ENCODE data around the gene STK32C.

Gene STK32C

DNA sequence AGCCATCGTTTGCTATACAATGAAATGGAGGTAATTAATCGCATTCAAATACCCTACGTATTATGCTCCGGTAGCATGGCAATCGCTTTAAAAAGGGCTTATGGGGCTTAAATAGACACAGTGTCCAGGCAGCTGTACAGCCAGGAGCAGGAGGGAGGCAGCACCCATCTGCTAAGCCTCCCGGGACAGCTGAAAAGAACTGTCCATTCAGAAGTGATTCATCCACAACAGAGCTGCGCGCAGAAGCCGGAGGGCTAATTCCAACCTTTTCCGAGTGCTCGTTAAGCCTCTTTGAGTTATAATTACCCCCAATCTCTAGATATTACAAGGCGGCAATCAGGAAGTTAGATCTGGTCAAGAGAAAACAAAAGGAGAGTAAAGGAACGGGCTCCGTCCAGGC, 62.7 kb downstream of the STK32C start:
- TF ChIP-seq, protein P1, sequence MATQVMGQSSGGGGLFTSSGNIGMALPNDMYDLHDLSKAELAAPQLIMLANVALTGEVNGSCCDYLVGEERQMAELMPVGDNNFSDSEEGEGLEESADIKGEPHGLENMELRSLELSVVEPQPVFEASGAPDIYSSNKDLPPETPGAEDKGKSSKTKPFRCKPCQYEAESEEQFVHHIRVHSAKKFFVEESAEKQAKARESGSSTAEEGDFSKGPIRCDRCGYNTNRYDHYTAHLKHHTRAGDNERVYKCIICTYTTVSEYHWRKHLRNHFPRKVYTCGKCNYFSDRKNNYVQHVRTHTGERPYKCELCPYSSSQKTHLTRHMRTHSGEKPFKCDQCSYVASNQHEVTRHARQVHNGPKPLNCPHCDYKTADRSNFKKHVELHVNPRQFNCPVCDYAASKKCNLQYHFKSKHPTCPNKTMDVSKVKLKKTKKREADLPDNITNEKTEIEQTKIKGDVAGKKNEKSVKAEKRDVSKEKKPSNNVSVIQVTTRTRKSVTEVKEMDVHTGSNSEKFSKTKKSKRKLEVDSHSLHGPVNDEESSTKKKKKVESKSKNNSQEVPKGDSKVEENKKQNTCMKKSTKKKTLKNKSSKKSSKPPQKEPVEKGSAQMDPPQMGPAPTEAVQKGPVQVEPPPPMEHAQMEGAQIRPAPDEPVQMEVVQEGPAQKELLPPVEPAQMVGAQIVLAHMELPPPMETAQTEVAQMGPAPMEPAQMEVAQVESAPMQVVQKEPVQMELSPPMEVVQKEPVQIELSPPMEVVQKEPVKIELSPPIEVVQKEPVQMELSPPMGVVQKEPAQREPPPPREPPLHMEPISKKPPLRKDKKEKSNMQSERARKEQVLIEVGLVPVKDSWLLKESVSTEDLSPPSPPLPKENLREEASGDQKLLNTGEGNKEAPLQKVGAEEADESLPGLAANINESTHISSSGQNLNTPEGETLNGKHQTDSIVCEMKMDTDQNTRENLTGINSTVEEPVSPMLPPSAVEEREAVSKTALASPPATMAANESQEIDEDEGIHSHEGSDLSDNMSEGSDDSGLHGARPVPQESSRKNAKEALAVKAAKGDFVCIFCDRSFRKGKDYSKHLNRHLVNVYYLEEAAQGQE (IDR thresholded peaks at IDR 0.05; ENCODE audit: insufficient read depth in 1 of 2, low read depth in 2 of 2, low read length in 2 of 2): no peak
- TF ChIP-seq FOXP2 (optimal IDR thresholded peaks at IDR 0.05; ENCODE audit: borderline replicate concordance, extremely low read depth, extremely low read length, insufficient read depth): no peak

DNA sequence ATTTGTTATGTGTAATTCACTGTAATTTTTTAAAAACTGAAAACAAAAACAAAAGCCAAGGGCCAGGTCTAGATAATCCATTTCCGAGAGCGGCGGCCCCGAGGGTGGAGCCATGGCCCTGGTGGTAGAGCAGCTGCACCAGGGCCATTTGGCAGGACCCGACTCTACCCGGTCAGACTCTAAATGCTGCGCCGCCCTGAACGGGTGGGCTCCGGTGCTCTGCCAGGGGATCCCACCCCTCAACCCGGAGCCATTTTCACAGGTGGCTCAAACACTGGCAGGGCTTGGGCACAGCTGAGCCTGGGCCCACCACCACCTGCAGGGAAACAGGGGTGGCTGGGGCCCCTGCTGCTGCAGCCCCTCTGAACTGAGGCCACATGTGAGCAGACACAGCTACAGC, 64.1 kb downstream of the STK32C start:
- TF ChIP-seq POLR2AphosphoS5 (IDR thresholded peaks at IDR 0.05; ENCODE audit: low read depth, low read length): no peak
- TF ChIP-seq SIN3A (IDR thresholded peaks at IDR 0.05; ENCODE audit: borderline replicate concordance, insufficient read depth, low read length): no peak
- TF ChIP-seq TAF1 (IDR thresholded peaks at IDR 0.05; ENCODE audit: borderline replicate concordance, insufficient read depth, low read length): no peak
- TF ChIP-seq FOXP2 (optimal IDR thresholded peaks at IDR 0.05; ENCODE audit: borderline replicate concordance, extremely low read depth, extremely low read length, insufficient read depth): no peak
- TF ChIP-seq, protein P1 (IDR thresholded peaks at IDR 0.05; ENCODE audit: insufficient read depth in 1 of 2, low read depth in 2 of 2, low read length in 2 of 2): no peak

DNA sequence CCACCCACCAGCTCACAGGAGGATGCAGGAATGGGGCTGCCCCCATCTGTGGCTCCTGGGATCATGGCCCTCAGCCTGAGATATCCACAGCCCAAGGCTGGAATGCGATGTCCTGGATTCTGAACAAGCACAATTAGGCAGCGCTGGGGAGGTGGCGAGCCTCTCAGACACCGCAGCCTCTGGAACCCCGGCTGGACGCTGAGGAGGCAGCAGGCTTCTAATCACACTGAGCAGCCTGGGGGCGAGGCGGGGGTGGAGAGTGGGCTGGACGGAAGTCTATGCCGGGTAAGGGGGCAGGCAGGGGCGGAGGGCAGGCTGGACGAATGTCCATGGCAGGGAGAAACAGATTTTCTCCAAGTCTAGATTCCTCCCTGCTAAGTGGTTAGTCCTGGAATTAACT, 64.6 kb downstream of the STK32C start:
- no peak for TF ChIP-seq SIN3A (IDR thresholded peaks at IDR 0.05; ENCODE audit: borderline replicate concordance, insufficient read depth, low read length)
- TF ChIP-seq POLR2AphosphoS5 (IDR thresholded peaks at IDR 0.05; ENCODE audit: low read depth, low read length): no peak
- TF ChIP-seq, protein P1 (IDR thresholded peaks at IDR 0.05; ENCODE audit: insufficient read depth in 1 of 2, low read depth in 2 of 2, low read length in 2 of 2): no peak
- no peak for TF ChIP-seq FOXP2 (optimal IDR thresholded peaks at IDR 0.05; ENCODE audit: borderline replicate concordance, extremely low read depth, extremely low read length, insufficient read depth)
- TF ChIP-seq TAF1 (IDR thresholded peaks at IDR 0.05; ENCODE audit: borderline replicate concordance, insufficient read depth, low read length): no peak

DNA sequence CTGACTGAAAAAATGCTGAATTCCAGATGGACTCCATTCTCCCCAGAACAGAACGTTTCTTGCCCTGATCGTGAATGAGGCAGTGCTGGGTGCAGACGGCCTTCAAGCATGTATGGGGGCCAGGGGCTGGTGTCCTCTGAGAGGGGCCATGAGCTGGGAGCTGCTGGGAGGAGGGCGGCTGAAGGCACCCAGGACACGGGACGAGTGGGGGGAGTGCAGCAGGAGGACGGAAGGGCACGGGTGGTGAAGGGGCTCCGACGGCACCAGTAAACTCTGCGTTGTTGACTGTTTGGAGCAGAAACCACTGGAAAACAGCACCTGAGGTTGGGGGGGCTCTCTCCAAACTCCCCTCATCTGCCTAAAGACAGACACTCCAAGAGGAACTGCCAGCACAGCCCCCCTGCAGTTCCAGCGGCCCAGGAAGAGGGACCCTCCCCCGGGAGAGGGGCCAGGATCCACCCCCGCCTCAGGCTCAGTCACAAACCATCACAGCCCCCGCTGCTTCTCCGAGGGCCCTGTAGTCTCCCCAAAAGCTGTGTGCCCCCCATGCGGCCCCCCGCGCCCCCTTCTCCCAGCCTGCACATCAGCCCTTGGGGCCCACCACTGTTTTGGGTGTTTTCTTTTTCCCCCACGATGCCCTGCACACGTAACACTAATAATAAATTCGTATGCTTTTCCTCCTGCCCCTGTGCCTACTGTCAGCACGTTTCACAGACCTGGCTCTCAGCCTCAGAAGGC, 65.5 kb downstream of the STK32C start:
- TF ChIP-seq, protein P1 (IDR thresholded peaks at IDR 0.05; ENCODE audit: insufficient read depth in 1 of 2, low read depth in 2 of 2, low read length in 2 of 2): no peak
- TF ChIP-seq SIN3A (IDR thresholded peaks at IDR 0.05; ENCODE audit: borderline replicate concordance, insufficient read depth, low read length) (no peak), TAF1 (IDR thresholded peaks at IDR 0.05; ENCODE audit: borderline replicate concordance, insufficient read depth, low read length) (no peak), POLR2AphosphoS5 (IDR thresholded peaks at IDR 0.05; ENCODE audit: low read depth, low read length) (no peak), FOXP2 (optimal IDR thresholded peaks at IDR 0.05; ENCODE audit: borderline replicate concordance, extremely low read depth, extremely low read length, insufficient read depth) (no peak)

DNA sequence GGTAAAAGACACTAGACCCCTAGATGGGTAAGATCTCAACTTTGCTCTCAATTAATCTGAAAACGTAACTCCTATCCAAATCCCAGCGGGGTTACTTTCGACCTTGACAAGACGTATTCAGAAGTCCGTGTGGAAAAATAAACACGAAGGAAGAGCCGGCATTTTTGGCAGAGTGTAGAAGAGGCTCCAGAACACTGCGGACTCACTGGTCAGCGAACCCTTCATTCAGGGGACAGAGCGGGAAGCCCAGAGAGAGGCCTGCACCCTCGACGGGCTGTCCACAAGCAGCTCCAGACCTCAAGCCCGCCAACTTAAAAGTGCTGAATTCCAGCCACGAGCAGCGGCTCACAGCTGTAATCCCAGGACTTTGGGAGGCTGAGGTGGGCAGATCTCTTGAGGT, 66.3 kb downstream of the STK32C start:
- TF ChIP-seq SIN3A (IDR thresholded peaks at IDR 0.05; ENCODE audit: borderline replicate concordance, insufficient read depth, low read length) (no peak), POLR2AphosphoS5 (IDR thresholded peaks at IDR 0.05; ENCODE audit: low read depth, low read length) (no peak), FOXP2 (optimal IDR thresholded peaks at IDR 0.05; ENCODE audit: borderline replicate concordance, extremely low read depth, extremely low read length, insufficient read depth) (no peak)
- TF ChIP-seq, protein P1 (IDR thresholded peaks at IDR 0.05; ENCODE audit: insufficient read depth in 1 of 2, low read depth in 2 of 2, low read length in 2 of 2): no peak

Data from PFSK-1 (cell line).